Activated CD8-positive, alpha-beta memory T cell treated with anti-CD3 and anti-CD28 coated beads, Interleukin-2, amount 50 U/mL, for 48 hours (primary cell): ENCODE results near the gene DTL.
"Not testable (repeated sequence)": the region's sequence is repeated elsewhere in the genome, so short reads cannot be mapped to it uniquely, and the experiment has no call there.

Experiments used
- DNase-seq: peaks from one replicate; pipeline ENCODE4 v3.0.0-alpha.2; 2020

Gene DTL, protein sequence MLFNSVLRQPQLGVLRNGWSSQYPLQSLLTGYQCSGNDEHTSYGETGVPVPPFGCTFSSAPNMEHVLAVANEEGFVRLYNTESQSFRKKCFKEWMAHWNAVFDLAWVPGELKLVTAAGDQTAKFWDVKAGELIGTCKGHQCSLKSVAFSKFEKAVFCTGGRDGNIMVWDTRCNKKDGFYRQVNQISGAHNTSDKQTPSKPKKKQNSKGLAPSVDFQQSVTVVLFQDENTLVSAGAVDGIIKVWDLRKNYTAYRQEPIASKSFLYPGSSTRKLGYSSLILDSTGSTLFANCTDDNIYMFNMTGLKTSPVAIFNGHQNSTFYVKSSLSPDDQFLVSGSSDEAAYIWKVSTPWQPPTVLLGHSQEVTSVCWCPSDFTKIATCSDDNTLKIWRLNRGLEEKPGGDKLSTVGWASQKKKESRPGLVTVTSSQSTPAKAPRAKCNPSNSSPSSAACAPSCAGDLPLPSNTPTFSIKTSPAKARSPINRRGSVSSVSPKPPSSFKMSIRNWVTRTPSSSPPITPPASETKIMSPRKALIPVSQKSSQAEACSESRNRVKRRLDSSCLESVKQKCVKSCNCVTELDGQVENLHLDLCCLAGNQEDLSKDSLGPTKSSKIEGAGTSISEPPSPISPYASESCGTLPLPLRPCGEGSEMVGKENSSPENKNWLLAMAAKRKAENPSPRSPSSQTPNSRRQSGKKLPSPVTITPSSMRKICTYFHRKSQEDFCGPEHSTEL

DNA sequence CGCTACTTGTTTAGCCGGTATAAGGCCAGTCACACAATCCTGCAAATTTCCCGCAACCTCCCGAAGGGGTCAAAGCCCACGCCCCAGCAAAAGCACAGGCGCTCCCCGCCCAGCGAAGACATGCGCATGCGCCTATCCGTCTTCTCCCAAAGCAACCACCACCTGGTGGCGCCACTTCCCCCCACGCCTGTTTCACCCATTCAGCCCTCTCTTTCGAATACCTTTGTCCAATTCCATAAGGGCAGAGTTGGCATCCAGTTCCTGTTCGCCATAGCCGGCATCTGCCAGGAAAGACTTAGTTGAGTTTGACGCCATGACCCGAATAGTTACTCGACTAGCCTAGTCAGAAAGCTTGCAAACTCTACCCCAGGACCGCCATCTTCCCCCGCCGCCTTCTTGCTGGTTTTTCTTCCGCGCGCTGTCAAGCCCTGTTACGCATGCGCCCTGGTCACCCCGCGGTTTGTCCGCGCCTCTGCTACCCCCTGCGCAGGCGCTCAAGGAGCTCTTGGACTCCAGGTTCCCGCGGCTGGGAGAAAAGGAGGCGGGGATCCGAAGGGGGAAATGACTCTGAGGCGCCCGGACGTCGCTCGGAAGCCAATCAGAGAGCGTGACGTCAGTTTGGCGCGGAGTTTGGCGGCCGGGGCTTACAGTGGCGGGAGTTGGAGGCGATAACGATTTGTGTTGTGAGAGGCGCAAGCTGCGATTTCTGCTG, at the start of gene DTL, which contains the start of gene INTS7:
TSS of gene DTL (plus strand) at position 626 of the 712 bp plus-strand sequence. CDS start 143 bp downstream, outside the sequence.
TSS of gene INTS7 (minus strand) at position 435 of the 712 bp plus-strand sequence. CDS start at position 315, 120 bp downstream.
- DNase-seq = peak; percentile 98

DNA sequence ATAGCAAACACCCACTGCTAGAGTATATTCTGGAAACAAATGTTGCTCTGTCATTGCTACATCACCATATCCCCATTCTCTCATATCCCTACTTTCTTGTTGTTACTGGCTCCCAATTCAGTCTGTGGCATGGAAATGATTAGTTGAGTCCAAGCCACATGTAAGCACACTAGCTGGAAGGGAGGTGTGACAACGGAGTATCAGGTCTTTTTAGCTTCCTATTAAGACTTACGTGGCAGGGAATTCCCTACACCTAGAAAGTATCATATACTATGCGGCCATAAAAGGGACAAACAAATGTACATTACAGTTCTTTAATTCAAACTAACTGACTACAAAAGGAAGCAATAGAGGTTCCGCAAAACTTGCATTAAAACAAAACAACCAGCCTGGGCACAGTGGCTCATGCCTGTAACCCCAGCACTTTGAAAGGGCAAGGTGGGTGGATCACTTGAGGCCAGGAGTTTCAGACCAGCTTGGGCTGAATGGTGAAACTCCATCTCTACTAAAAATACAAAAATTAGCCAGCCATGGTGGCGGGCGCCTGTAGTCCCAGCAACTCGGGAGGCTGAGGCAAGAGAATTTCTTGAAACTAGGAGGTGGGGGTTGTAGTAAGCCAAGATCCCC, 48.8 kb upstream of the DTL start:
- no peak for DNase-seq

DNA sequence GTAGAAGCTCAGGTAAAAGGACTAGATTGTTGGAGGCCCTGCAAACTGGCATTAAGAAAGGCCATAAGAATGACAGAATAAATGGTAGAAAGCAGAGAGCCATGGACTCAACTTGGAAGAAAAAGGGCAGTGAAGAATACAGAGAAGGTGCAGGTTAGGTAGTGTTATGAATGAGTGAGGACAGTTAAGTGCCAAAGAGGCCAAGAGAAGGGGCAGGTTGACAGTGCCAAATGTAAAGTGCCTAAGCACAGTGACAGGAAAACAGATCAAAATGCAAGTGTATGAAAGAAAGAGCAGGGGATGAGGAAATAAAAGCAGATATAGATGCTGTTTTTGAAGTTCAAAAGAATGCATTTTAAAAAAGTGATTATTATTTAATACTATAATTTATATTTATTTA, 43.9 kb upstream of the DTL start:
- no peak for DNase-seq

DNA sequence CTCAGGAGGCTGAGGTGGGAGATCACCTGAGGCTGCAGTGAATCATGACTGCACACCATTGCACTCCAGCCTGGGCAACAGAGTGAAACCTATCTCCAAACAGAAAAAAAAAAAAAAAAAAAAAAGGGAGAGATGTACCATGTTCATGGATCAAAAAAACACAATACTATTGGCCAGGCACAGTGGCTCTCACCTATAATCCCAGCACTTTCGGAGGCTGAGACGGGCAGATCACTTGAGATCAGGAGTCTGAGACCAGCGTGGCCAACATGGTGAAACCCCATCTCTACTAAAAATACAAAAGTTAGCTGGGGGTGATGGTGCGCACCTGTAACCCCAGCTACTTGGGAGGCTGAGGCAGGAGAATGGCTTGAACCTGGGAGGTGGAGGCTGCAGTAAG, 38.1 kb upstream of the DTL start:
- not testable (repeated sequence) for DNase-seq

DNA sequence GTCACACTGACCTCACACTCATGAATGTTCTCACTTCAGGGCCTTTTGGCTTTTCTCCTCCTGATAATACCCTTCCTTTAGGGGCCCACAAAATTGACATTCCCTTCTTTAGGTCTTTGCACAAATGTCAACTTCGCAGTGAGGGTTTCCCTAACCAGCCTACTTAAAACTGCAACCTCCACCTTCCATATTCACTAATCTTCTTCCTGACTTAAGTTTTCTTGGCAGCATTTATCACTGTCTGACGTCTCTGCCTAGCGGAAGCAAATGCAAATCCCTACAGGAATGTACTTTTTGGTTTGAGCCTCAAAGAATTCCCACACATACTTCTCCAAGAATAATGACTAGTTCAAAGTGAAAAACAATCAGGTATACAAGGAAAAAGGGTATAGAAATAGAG, 33.0 kb upstream of the DTL start:
- DNase-seq = no peak

DNA sequence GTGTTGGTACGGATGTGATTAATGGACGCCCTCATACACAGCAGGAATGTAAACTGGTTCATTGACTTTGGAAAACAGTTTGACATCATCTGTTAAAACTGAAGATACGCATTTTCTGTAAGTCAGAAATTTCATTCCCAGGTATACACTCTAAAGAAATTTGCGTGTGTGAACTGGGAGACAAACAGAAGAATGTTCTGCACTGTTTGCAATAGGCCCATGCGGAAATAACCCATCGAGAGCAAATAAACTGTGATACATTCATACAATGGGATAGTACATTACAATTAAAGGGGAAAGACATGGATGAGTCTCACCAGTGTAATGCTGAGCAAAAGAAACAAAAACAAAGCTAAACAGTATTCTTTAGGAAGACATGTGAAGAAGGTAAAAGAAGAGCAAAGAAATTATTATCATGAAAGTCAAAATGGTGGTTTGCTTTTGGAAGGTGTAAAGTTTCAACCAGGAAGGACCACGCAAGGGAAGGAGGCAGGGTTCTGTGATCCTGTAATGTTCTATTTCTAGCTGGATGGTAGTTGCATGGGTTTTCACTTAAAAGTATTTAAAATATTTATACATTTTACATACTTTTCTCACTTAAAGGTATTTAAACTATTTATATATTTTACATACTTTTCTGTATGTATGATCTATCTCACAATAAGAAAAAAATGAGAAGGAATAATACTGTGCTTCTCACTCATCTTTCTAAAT, 30.5 kb upstream of the DTL start:
- DNase-seq = no peak

DNA sequence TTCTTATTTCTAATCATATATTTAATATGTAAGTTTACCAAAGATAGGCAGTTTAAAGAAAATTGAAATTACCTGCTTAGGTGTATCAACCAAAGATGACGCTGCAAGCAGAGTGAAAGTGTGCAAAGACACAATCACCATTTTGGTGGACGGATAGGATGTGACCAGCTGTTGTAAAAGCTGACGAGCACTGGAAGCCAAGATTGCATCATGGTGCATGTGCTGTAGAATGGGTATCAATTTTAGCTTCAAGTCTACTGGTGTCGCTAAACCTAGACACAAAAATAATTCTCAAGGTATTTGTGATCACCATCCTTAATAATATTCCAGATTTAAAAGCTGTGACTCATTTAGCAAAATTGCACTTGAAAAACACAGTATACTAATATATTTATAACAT, 28.4 kb upstream of the DTL start:
- no peak for DNase-seq

DNA sequence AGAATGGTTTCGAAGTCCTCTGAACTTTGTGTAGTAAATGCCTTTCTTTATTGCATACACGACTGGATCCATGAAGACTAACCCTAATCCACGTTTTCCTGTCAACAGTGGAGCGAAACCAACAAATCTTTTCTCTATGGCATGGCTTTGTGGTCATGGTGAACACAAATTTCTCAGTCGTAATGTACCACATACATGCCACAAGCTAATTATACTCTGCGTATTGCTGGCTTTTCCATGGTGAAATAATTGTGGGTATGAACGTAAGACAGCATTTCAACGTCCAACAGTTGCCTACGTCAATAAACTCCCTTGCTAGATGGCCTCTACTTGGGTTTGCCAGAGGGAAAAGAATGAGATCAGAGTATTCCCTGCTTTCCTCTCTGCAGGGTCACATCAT, 27.7 kb upstream of the DTL start:
- no peak for DNase-seq

DNA sequence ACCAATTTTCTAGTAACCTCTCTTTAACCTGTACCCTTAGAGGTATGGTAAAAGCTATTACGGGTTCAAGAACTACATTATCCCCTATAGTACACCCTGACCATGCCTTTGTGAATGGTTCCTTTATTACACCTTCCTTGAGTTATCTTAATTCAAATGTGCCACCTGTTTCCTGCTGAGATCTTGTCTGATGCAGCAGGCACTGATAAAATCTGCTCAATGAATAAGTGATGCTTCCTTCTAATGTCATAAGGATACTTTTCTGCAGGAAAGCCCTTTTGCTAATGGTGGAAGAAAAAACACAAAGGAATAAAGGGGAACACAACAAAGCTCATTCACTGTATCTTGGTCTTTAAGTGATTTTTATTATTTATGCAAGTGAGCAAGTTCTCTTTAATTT, 26.0 kb upstream of the DTL start:
- no peak for DNase-seq

DNA sequence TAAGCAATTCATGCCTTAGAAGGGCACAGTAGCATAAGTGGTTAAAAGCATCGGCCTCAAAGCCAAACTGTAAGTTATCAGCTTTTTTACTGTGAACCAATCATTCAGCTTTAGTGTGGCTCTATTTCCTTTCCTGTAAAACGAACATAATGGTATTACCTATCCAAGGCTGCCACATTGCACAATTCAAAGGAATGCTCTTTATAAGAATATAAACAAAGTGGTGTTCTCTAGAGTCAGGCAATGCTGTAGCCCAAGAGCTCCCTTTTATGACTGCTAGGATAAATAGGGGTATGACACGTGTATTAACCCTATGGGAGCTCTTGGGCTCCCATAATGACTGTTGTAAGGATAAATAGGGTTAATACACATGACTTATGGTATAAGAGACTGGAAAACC, 25.5 kb upstream of the DTL start:
- no peak for DNase-seq

DNA sequence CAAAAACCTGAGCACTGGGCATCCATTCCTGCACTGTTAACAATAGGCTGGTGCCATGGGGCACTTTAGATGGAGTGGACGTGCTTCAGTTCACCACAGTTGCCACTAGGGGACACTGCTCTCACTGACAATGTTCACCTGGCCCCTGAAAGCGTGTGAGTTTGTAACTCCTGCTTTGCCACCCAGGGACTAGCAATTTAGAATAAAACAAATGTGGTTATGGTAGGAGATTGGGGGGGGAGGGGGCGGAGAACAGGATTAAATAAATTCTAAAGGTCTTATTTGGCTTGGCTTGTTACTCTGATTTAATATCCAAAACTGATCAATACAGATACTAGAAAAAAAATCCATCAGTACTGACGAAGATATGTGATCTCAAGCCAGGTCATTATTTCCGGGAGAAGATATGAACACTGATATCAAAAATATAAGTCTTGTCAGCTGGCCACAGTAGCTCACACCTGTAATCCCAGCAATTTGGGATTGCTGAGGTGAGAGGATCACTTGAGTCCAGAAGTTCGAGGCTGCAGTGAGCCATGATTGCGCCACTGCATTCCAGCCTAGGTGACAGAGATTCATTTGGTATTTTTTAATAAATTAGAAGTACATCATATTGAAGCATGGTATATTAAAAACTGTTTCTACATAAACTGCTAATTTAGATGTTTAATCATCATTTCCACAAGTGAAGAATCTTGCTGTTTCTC, 23.4 kb upstream of the DTL start:
- peak; percentile 76 for DNase-seq

DNA sequence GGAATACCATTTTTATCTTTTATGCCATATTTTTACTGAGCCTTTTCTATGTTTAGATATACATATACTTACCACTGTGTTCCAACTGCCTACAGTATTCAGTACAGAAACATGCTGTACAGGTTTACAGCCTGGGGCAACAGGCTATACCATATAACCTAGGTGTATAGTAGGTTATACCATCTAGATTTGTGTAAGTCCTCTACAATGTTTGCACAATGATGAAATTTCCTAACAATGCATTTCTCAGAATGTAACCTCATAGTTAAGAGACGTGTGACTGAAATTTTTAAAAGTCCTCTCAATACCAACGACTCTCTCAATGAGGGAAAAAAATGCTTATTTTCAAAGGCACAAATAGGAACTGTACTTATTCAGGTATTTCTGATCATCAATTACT, 21.9 kb upstream of the DTL start:
- DNase-seq = no peak

DNA sequence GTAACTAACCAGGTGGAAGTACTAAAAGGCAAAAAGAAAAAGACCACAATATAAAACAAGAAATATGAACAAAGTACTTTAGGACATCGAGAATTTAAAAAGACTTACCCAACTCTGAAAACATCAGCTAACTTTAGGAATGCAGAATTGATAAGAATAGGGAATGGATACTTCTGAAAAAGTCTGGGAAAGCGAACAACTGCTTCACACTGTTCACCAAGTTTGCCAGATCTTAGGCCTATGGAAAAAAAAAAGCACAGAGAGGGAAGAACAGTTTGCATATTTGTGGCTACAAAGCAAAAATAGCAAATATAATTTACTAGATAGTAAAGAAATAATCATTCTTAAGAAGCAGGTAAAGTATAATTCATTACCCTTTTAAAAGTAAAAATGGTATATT, 14.6 kb upstream of the DTL start:
- DNase-seq = no peak

DNA sequence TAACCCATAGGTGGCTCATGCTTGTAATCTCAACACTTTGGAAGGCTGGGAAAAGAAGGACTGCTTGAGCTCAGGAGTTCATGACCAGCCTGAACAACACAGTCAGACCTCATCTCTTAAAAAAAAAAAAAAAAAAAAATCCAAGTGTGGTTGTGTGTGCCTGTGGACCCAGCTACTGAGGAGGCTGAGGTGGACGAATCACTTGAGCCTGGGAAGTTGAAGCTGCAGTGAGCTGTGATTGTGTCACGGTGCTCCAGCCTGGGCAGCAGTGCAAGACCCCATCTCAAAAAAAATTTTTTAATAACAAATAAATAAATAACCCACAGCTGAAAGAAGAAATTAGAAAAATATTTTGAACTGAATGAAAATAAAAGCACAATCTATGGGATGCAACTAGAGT, 14.0 kb upstream of the DTL start:
- no peak for DNase-seq

DNA sequence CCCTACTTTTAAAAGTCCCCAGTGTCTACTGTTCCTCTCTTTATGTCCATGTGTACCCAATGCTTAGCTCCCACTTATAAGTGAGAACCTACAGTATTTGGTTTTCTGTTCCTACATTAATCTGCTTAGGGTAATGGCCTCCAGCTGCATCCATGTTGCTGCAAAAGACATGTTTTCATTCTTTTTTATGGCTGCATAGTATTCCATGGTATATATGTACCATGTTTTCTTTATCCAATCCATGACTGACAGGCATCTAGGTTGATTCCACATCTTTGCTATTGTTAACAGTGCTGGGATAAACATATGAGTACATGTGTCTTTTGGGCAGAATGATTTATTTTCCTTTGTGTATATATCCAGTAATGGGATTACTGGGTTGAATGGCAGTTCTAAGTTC, 12.6 kb upstream of the DTL start:
- not testable (repeated sequence) for DNase-seq

DNA sequence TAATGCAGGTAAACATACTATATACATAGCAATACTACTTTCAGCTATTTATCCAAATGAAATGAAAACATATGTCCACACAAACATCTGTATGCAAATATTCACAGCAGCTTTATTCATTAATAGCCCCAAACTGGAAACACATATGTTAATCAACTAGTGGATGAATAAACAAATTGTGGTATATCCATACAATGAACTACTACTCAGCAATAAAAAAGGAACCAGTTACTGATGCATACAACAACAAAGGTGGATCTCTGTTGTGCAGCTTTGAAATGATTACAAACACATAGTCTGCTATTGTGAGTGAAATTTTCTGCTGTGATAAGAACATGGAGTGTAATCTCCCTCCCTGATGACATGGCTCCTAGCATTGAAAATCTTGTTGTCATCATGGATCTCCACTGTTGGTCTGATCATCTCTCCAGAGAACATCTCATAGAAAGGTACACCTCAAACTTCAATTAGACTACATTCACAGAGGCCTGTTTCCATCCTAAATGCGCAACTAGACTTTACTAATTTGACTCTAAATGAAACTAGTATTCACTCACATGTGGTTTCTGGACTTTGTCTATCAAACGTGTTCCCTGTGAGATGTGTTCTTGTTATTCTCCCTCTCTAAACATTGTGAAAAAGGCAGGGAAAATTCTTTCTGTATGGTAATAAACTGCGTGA, 10.9 kb upstream of the DTL start:
- DNase-seq = no peak

DNA sequence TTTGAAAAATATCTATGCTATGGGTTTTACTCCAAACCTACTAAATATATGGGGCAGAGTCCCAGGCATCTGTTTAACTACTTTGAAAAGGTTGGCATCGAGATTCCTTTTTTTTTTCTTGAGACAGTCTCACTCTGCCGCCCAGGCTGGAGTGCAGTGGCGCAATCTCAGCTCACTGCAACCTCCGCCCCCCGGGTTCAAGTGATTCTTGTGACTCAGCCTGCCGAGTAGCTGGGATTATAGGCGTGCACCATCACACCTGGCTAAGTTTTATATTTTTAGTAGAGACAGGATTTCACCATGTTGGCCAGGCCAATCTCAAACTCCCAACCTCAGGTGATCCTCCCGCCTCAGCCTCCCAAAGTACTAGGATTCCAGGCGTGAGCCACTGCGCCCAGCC, 7.8 kb upstream of the DTL start:
- DNase-seq = not testable (repeated sequence)

DNA sequence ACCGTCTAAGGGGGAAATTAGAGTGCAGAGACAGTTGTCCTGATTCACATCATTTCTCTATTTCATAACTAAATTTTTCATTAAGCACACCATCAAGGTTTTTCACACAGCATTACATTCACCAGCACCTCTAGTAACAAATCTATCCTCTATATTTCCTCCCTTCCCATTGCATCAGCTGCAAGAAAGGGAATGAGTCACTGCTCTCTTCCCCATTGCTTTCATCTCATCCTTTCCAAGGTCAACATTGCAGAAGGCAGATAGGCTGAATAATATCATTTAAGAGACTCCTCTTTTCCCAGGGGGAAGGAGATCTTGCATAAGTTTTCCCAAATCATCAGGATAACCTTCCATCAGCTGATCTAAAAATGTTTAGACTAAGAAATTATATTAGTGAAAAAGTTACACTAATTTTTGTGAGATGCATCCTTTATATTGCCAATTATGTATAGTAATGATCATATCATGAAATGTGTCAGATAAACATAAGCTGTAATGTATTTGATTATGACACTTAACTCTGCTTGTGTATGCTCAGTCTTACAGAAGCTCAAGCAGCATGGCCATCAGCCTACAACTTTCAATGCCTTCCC, 4.5 kb upstream of the DTL start:
- DNase-seq = no peak

DNA sequence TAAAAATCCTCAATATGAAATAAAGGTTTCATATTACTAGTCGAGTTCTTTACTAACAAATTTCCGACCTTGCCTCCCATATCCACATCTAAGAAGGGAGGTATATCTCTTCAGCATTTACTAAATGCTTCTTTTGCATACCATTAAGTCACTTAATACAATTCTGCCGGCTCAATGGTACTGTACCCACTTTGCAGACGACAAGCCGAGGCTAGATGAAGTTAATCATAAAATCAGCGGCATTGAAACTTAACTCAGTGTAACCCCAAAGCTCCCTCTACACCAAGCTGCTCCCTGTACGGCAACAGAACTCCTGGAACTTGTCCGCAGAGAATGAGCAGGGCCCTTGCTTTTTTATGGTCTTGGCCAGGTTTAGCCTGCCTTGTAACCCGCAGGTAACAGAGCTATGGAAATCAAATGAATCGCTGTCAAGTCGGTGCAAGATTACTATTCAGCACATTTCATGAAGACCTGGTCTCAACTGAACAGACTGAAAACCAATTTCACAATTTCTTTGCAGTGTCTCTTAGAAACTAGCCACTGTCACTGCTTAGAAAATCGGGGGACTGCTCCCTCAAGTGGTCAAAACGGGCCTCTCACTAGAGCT, 929 bp upstream of the DTL start:
- DNase-seq = no peak
